HepG2 (cell line): ENCODE data around the gene CYP26A1. TPM values are rescaled to one million over a fixed set of nuclear protein-coding genes. Genes with fewer than 3 reads are reported as not detected.
A peak's percentile ranks its signal among the peaks of the same experiment; 100 is the strongest.

Experiments
- CBX1 ChIP-seq: IDR thresholded peaks from one replicate; pipeline ENCODE4 v1.6.1; 2016; ENCODE audit warnings: antibody characterized with exemption, low read depth
- CENPT ChIP-seq: sonication (generic); formaldehyde crosslinking; IDR thresholded peaks from 2 replicates; pipeline ENCODE4 v1.8.0; 2022; ENCODE audit warnings: low read depth, mild to moderate bottlenecking, moderate library complexity, missing genetic modification reagents
- FIP1L1 ChIP-seq: fragments of 200-400 bp; formaldehyde crosslinking; IDR thresholded peaks from 2 replicates; pipeline ENCODE4 v1.6.1; 2018; ENCODE audit warnings: low read depth, mild to moderate bottlenecking, low read length, moderate library complexity, borderline replicate concordance; ENCODE audit not compliant: insufficient read depth
- GMEB1 ChIP-seq: sonication (generic); formaldehyde crosslinking; IDR thresholded peaks from 2 replicates; pipeline ENCODE4 v1.5.1; 2020; ENCODE audit warnings: missing genetic modification reagents, mild to moderate bottlenecking, borderline replicate concordance
- HNRNPK ChIP-seq: fragments of 200-400 bp; formaldehyde crosslinking; IDR thresholded peaks from 2 replicates; pipeline ENCODE4 v1.6.1; 2018; ENCODE audit warnings: low read length, low read depth, moderate library complexity, mild to moderate bottlenecking; ENCODE audit not compliant: poor library complexity, severe bottlenecking
- MIER3 ChIP-seq: IDR thresholded peaks from 2 replicates; pipeline ENCODE4 v1.6.1; 2016; ENCODE audit warnings: missing compliant biosample characterization, borderline replicate concordance
- RFX1 ChIP-seq: fragments of 450-650 bp; IDR thresholded peaks from 2 replicates; pipeline ENCODE4 v1.6.1; 2017
- SIX4 ChIP-seq: sonication (generic); formaldehyde crosslinking; IDR thresholded peaks from 2 replicates; pipeline ENCODE4 v1.4.0; 2020; ENCODE audit warnings: missing genetic modification reagents
- SOX6 ChIP-seq, 2 experiments: fragments of 450-650 bp in 1 of 2; sonication (generic) in 1 of 2; formaldehyde crosslinking in 1 of 2; IDR thresholded peaks; 2 replicates each; pipeline versions ENCODE4 v1.4.0 to v1.6.1; 2017 to 2020; ENCODE audit warnings: antibody characterized with exemption in 1 of 2, mild to moderate bottlenecking in 1 of 2, missing genetic modification reagents in 1 of 2
- YY1 ChIP-seq: IDR thresholded peaks from 2 replicates; pipeline ENCODE4 v1.6.1; 2011; ENCODE audit warnings: low read length, low read depth, moderate library complexity, mild to moderate bottlenecking; ENCODE audit not compliant: insufficient read depth, insufficient replicate concordance
- ZC3H13 ChIP-seq: sonication (generic); formaldehyde crosslinking; IDR thresholded peaks from 2 replicates; pipeline ENCODE4 v1.8.1; 2023; ENCODE audit warnings: mild to moderate bottlenecking, missing genetic modification reagents, moderate library complexity
- ZKSCAN8 ChIP-seq: IDR thresholded peaks from 2 replicates; pipeline ENCODE4 v1.6.1; 2016; ENCODE audit warnings: borderline replicate concordance, missing genetic modification reagents, missing compliant biosample characterization
- ZNF143 ChIP-seq: sonication (generic); formaldehyde crosslinking; IDR thresholded peaks from 2 replicates; pipeline ENCODE4 v1.4.0; 2020; ENCODE audit warnings: missing genetic modification reagents
- ZNF281 ChIP-seq: sonication (generic); formaldehyde crosslinking; IDR thresholded peaks from 2 replicates; pipeline ENCODE4 v1.4.0; 2020; ENCODE audit warnings: missing genetic modification reagents, borderline replicate concordance
- ZNF431 ChIP-seq: sonication (generic); formaldehyde crosslinking; IDR thresholded peaks from 2 replicates; pipeline ENCODE4 v1.9.0; 2022; ENCODE audit warnings: missing genetic modification reagents, low read depth, mild to moderate bottlenecking, borderline replicate concordance
- ZNF446 ChIP-seq: sonication (generic); formaldehyde crosslinking; IDR thresholded peaks from 2 replicates; pipeline ENCODE4 v1.5.0; 2020; ENCODE audit warnings: mild to moderate bottlenecking, missing genetic modification reagents
- ZNF543 ChIP-seq: sonication (generic); formaldehyde crosslinking; IDR thresholded peaks from 2 replicates; pipeline ENCODE4 v1.4.0; 2020; ENCODE audit warnings: mild to moderate bottlenecking, missing genetic modification reagents
- ZNF567 ChIP-seq: sonication (generic); formaldehyde crosslinking; IDR thresholded peaks from 2 replicates; pipeline ENCODE4 v1.8.1; 2023; ENCODE audit warnings: mild to moderate bottlenecking, missing genetic modification reagents, borderline replicate concordance
- ZNF670 ChIP-seq: sonication (generic); formaldehyde crosslinking; IDR thresholded peaks from 2 replicates; pipeline ENCODE4 v1.8.0; 2022; ENCODE audit warnings: mild to moderate bottlenecking, missing genetic modification reagents, borderline replicate concordance
- ZNF782 ChIP-seq: sonication (generic); formaldehyde crosslinking; IDR thresholded peaks from 2 replicates; pipeline ENCODE4 v1.4.0; 2020; ENCODE audit warnings: missing genetic modification reagents, mild to moderate bottlenecking, borderline replicate concordance
- ZNF784 ChIP-seq: sonication (generic); formaldehyde crosslinking; IDR thresholded peaks from 2 replicates; pipeline ENCODE4 v1.5.1; 2020; ENCODE audit warnings: missing genetic modification reagents, mild to moderate bottlenecking, borderline replicate concordance
- ZSCAN20 ChIP-seq: sonication (generic); formaldehyde crosslinking; IDR thresholded peaks from 2 replicates; pipeline ENCODE4 v1.4.0; 2020; ENCODE audit warnings: missing genetic modification reagents, mild to moderate bottlenecking, borderline replicate concordance
- polyA plus RNA-seq, 8 experiments: library from polyadenylated mRNA; depleted of rRNA in 3 of 8; stranded (reverse) in 7 of 8; unstranded in 1 of 8; fragments of >200 nt; fragmentation: Illumina TruSeq in 4 of 8; extraction: Trizol in 4 of 8; gene quantifications; 2 replicates each; pipeline versions ENCODE4 v1.2.1 to v1.2.3, GENCODE V29; 2011 to 2016; ENCODE audit warnings: low read depth in 4 of 8, missing spikeins in 1 of 8, mixed read lengths in 1 of 8; ENCODE audit not compliant: insufficient read depth in 1 of 8
- total RNA-seq, 5 experiments: library from RNA; depleted of rRNA; stranded (reverse); fragments of >200 nt; fragmentation: Illumina TruSeq; extraction: Trizol; gene quantifications; 2 replicates each; pipeline ENCODE4 v1.2.3, GENCODE V29; 2016; ENCODE audit warnings: low read depth in 1 of 5
- TF ChIP-seq, protein P1 (sequence below): sonication (generic); formaldehyde crosslinking; IDR thresholded peaks from 2 replicates; pipeline ENCODE4 v1.4.0; 2020; ENCODE audit warnings: missing genetic modification reagents

The CYP26A1 gene
- total and polyA plus RNA-seq, 2 of the 13 experiments (the other 11 are each of a cell fraction or from before 2014, with no cell fraction given) = 0.15 TPM; not detected in 1

GRCh38 chr10:93106631-93107072, 33.0 kb downstream of the CYP26A1 start (continued):
- TF ChIP-seq SOX6 (IDR thresholded peaks at IDR 0.05) (no peak), SOX6 (CRISPR knock-in tag; IDR thresholded peaks at IDR 0.05) (peak; percentile 99), ZNF543 (CRISPR knock-in tag) (no peak), HNRNPK (no peak), ZNF143 (CRISPR knock-in tag) (no peak), SIX4 (CRISPR knock-in tag) (0 out of 2 replicates have a peak, but pooled peaks have one; percentile 41), ZNF567 (CRISPR knock-in tag) (no peak), RFX1 (no peak), CBX1 (no peak), GMEB1 (CRISPR knock-in tag) (no peak), MIER3 (peak; percentile 62; the same call in 1 of the 2 replicates), ZNF784 (CRISPR knock-in tag) (no peak), ZNF281 (0 out of 2 replicates have a peak, but pooled peaks have one; percentile 34), ZNF431 (CRISPR knock-in tag) (no peak), ZNF782 (CRISPR knock-in tag) (no peak), ZNF670 (CRISPR knock-in tag) (0 out of 2 replicates have a peak, but pooled peaks have one; percentile 50), ZC3H13 (CRISPR knock-in tag) (no peak), ZNF446 (CRISPR knock-in tag) (no peak), FIP1L1 (no peak), YY1 (no peak), CENPT (CRISPR knock-in tag) (no peak), ZKSCAN8 (0 out of 2 replicates have a peak, but pooled peaks have one; percentile 27), ZSCAN20 (CRISPR knock-in tag) (no peak)
- TF ChIP-seq, protein P1, sequence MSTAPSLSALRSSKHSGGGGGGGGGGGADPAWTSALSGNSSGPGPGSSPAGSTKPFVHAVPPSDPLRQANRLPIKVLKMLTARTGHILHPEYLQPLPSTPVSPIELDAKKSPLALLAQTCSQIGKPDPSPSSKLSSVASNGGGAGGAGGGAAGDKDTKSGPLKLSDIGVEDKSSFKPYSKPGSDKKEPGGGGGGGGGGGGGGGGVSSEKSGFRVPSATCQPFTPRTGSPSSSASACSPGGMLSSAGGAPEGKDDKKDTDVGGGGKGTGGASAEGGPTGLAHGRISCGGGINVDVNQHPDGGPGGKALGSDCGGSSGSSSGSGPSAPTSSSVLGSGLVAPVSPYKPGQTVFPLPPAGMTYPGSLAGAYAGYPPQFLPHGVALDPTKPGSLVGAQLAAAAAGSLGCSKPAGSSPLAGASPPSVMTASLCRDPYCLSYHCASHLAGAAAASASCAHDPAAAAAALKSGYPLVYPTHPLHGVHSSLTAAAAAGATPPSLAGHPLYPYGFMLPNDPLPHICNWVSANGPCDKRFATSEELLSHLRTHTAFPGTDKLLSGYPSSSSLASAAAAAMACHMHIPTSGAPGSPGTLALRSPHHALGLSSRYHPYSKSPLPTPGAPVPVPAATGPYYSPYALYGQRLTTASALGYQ = peak; percentile 83; the same call in 1 of the 2 replicates
